Fibroblast of skin of left biceps (primary cell): ENCODE measurements around the gene SLC15A1.

Source experiments
- DNase-seq, 2 experiments: peaks; one replicate each; pipeline ENCODE4 v3.0.0-alpha.2; 2013; ENCODE audit warnings: low read depth in 2 of 2

Gene SLC15A1, protein sequence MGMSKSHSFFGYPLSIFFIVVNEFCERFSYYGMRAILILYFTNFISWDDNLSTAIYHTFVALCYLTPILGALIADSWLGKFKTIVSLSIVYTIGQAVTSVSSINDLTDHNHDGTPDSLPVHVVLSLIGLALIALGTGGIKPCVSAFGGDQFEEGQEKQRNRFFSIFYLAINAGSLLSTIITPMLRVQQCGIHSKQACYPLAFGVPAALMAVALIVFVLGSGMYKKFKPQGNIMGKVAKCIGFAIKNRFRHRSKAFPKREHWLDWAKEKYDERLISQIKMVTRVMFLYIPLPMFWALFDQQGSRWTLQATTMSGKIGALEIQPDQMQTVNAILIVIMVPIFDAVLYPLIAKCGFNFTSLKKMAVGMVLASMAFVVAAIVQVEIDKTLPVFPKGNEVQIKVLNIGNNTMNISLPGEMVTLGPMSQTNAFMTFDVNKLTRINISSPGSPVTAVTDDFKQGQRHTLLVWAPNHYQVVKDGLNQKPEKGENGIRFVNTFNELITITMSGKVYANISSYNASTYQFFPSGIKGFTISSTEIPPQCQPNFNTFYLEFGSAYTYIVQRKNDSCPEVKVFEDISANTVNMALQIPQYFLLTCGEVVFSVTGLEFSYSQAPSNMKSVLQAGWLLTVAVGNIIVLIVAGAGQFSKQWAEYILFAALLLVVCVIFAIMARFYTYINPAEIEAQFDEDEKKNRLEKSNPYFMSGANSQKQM

DNA sequence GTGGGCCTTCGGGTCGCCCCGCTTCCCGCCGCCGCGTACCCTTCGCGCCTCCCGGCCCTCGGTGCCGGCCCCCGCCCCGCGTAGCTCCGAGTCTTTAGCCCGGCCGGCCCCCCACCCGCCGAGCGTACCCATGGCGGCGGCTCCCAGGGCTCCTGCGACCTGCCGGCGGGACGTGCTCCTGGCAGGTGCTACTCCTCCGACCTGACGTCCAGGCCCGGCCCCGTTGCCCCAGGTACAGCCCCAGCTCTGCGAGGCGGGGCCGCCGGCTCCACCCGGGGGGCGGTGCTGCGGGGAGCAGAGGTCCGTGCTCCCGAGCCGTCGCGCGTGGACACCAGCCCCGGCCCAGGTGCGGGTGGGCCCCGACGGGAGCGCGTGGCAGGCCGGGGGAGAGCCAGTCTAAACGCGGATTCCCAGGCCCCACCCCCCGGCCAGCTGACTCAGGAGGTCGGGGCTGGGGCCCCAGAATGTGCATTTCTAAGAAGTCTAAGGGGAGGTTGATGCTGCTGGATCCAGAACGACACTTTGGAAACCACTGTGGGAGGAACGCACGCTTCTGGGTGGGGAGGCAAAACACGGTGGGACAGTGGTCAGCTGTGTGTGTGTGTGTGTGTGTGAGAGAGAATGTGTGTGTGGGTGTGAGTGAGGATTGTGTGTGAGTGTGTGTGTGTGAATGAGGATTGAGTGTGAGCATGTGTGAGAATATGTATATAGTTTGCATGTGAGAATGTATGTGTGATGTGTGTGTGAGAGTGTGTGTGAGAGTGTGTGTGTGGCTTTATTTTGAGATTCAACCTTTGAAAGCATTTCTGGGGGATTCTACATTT is at the start of gene SLC15A1:
TSS of gene SLC15A1 (minus strand) at position 206 of the 824 bp plus-strand sequence. CDS start at position 132, 74 bp downstream.
- DNase-seq: no peak

DNA sequence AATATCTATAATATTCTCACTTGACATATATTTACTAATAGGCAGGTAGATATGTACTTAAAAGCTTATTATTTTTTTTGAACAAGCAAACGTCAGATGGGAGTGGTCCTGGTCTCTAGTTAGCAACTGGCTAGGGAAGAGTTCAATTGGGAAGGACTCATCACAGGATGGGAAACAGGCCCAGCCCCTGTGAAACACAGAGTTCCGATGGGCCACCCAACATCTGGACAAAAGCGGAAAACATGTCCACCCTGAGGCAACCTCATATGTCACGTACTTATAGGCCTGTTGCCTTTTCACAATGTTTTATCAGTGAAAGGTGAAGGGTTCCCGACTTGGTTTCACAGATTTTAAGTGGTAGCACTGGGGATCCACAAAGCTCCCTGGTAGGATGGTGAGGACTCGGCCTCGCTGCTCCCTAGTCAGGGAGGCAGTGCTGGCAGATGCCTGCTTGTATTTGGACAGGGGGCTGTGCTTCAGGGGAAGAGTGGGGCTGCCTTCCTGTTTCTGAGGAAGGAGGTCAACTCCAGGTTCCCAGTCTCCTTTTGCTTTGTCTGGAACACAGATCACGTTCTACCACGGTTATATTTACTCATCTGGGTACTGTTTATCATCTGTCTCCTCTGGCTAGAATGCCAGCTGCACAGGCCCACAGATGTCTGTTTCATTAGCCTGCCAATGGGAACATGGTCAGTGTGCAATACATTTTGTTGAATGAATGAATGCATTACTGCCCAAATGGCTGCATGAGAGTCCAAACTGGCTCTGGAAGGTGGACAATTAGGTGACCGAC is 49.4 kb upstream of the SLC15A1 start:
- DNase-seq: no peak

DNA sequence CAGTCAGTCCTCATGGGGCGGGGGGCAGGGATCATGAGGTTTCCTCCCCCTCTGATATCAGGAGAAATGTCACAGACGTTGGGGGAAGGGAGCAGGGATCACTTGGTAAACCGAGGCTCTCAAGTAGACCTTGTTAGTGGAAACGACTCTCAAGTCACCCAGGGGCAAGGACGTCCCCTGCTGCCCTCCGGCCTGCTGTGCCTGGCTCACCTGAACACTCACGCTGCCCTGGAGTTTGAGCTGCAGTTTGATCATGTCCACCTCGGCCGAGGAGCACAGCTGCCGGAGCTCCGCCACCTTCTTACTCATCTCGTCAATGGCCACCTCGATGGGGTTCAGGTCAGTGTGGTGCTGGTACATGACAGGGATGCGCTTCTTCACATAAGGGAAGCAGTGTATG is 47.6 kb upstream of the SLC15A1 start:
- DNase-seq: no peak

DNA sequence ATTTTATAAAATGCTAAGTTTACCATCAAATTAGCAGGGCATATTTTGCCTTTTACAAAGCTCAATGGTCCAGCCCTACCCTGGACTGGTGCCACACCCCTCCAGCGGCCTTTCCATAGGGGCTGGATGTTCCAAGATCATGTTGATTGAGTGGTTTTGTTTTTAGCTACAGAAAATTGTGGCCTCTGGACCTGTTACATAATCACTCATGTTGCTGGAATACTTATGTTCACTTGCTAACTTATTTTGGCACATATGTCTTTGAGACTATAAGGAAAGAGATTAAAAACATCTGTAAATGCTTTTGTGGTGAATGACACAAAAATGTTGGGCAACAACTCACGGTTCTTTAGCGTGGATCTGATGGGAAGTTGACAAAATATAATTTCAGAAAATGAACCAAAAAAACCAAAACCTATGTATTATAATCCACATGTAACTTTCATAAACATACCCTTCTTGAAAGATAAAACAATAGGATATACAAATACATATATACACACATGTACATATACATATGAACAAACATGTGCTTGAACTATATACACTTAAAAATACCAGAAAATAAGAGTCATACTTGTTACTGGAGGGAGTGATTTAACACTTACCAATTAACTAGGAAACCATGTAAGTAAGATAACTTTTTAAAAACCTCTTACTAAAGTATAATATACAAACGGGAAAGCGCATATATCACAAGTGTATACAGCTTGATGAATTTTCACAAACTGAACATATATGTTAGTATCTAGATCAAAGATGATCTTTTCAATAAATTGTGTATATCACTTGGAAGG is 46.6 kb upstream of the SLC15A1 start:
- DNase-seq: peak; percentile 87 to 92

DNA sequence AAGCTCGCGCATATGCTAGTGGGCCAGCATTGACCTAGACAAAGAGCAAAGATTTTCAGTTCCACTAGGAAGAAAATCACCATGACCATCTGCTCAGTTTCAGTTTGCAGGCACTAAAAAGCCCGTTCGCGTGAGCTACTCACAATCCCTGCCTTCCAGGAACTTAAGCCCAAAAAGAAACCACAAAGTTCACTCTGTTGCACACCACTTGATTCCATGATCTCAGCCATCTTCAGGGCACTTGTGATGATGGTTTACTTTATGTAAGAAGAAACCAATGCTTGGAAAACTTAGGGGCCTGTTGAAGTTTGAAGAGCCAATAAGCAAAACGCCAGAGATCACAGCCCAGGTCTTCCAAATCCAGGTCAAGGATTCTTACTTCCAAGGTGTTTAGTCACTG is 45.0 kb upstream of the SLC15A1 start:
- no peak for DNase-seq

DNA sequence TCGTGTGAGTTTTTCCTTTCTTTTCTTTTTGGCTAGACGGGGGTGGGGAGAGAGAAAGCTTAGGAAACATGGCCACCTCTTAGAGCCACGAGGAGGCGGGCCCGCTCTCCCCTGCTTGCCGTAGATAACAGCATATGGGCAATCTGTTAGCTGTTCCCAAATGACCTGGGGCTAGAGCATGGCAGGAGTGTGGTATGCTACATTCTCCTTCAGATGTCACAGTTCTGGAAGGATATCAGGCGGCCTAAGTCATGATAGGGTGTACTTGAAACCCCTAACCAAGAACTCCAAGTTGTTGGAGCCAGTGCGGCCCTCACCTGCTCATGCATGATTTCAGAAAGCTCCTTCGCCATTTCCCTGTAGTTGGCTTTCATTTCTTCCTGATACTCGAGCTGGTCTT is 44.3 kb upstream of the SLC15A1 start:
- no peak for DNase-seq

DNA sequence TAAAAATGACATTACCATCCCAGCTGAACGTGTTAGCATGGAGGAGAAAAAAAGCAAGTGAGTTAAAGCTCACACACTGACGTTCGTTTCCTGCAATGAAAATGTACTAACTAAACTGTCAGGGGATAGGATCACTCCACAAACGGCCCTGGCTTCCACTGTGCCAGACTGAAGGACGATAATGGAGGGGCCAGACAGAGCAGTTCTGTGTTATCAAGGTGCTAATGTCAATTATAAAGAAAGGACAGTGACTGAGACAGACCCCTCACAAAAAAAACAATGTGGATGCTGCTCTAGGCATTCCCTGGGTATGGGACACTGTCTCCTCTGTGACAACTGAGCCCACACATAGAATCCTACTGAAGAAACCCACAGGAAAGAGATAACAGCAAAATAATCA is 43.7 kb upstream of the SLC15A1 start:
- DNase-seq: no peak

DNA sequence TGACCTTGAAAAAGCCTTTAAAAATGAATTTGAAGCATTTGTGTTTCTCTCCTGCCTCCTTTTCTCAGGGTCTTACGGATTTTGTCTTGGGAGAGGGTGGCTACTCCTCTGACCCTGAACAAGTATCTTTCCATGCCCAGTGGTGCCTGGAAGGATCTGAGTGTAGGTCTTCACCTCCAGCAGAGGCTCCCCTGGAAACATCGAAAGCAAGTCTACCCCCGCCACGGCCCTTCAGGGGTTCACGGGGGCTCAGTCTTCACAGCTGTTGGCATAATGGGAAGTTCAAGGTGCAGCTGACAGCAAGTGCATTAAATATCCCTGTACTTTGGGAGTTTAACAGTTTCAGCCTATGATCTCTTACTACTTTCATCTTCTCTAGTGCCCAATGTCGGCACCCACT is 42.7 kb upstream of the SLC15A1 start:
- DNase-seq: no peak

DNA sequence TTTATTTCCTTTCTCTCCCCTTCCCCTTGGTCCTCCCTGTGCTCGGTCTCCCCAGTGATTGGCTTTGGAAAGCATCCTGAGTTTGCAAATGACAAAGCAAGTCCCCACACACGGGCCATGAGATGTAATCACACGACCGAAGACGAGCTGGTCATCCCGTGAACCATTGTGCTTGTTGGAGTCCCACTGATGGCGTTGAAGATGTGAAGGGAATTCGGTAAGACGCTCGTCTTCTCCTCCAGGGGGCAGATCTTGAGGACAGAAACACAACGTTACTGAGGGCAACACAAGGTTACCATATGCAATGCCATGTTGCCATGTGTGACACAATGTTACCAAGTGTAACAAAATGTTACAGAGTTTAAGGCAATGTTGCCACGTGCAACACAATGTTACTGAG is 42.0 kb upstream of the SLC15A1 start:
- no peak for DNase-seq

DNA sequence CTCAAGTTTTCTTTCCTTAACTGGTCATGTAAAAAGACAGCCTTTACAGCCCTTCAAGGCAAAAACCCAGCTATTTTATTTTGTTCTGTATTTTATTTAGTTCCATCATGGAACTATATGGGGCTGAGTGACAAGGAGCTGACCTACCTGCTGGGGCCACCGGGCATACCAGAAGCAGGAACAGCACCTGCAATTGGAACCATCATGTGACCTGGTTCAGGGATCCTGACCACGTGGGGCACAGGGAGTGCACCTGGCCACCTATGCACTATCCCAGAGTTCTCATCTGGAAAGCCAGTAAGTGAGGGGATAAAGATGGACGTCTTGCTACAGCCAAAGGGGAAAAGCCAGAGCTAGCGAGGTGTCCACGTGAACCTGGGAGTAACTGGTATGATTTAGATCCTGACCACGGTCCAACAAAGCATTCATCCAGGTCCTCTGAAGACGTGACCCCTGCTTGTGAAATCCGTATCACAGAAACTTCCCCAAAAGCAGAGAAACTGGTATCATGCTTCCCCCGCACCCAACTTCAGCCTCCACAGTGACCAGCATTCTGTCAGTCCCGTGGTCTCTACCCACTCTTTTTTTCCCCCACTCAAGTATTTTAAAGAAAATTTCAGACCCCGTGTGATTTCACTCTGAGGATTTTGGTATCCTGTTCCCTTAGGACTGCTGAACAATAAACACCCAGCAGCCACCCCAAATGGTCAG is 40.5 kb upstream of the SLC15A1 start:
- DNase-seq: no peak

DNA sequence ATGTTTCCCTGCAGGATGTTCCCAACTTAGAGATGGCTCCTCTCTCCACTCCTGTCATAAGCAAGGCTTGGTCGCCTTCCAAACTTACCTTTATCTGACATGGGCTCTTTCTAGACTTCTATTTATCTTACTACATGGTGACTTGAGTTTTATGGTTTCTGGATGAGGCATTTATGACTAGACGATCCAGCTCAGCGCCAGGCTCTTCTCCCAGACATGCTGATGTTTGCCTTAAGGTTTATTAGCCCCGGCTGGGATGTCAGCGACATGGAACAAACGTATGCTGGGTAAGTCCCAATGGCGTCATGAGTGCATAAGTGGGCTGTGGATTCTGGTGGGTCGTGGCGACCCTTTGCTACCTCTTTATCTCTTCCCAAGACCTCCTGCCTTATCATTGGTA is 39.8 kb upstream of the SLC15A1 start:
- DNase-seq: no peak

DNA sequence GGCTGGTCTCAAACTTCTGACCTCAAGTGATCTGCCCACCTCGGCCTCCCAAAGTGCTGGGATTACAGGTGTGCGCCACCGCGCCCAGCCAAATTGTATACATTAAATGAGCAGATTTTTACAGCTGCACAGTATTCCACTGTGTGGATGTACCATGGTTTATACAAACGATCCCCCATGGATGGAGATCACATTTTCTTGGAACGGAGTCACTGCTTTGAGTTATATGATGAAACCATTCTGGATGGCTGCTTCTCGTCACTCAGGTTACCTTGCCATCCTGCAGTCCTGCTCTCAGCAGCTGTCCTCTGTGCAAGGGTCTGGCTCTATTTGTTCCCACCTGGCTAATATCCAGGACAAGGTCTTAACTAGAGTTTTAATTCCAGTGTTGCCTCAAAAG is 39.1 kb upstream of the SLC15A1 start:
- no peak for DNase-seq

DNA sequence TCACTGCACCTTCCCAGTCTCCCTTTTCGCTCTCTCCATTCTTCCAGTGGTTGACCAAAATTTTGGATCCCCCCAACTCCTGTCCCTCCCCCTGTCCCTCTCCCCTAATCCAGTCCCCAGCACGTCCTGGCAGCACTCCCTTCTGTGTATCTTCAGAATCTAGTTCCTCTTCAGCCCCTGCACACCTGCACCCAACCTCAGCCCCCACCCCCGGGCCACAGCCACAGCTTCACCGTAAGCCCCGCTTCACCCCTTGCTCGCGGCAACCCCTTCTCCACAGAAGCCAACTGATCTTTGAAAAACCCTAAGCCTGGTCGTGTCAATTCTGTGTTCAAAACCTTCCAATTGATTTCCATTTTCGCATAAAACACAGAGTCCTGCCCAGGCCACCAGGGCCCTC is 35.5 kb upstream of the SLC15A1 start:
- no peak for DNase-seq

DNA sequence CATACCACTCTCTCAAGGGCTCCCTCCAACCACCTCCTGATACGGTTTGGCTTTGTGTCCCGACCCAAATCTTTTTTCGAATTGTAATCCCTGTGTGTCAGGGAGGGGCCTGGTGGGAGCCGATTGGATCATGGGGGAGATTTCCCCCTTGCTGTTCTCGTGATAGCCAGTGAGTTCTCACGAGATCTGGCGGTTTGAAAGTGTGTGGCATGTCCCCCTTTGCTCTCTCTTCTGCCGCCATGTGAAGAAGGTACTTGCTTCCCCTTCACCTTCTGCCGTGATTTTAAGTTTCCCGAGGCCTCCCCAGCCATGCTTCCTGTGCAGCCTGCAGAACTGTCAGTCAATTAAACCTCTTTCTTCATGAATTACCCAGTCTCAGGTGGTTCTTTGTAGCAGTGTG is 34.7 kb upstream of the SLC15A1 start:
- no peak for DNase-seq

DNA sequence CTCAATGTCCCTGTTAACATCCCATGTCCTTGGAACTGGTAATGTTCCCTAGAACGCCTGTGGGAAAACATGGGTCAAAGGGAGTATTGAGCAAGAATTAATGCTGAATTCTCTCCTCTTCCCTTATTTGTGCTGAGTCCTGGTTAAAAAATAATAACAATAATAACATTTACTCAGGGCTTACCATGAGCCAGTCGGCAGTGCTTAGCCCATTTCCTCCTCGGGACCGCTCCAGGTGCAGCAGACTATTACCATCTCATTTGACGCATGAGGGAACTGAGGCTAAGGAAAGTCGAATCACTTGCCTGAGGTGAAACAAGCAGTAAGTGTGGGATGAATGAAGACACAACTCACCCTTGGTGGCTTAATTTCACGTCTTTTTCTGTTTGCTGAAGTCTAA is 33.6 kb upstream of the SLC15A1 start:
- DNase-seq: no peak

DNA sequence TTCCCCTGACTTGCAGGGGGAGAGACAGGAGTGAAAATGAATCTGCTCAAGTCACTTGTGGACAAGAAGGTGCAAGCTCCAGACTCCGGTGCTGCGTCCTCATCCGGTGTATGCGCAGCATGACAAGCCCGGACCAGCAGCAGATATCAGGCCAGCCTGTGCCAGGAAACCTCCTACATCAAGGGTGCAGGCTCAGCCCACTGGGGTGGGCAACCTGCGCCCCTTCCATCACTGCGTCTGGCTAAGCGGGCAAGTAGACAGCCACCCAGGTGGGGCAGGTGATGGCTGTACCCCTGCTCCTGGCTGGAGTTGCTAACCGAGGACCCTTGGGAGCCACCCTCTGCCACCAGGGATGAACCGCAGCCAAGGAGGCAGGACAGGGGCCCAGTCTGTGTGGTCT is 32.9 kb upstream of the SLC15A1 start:
- no peak for DNase-seq

DNA sequence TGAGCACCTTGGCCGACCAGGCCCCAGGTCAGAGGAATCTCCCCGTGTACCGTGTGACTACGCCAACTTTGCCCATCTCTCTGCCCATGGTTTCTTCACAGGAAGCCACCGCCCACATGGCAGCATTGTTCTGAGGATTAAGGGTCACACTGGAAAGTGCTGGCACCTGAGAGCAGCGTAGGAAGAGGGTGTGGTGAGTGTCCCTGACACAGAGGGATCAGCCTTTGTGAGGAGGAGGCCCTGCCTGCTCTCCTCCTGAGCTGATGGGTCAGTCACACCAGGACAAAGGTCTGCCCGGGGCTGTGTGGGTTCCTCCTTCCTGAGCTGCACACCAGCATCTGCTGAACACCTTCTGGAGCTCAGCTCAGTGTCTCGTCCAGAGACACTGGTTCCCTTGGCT is 32.2 kb upstream of the SLC15A1 start:
- DNase-seq: no peak

DNA sequence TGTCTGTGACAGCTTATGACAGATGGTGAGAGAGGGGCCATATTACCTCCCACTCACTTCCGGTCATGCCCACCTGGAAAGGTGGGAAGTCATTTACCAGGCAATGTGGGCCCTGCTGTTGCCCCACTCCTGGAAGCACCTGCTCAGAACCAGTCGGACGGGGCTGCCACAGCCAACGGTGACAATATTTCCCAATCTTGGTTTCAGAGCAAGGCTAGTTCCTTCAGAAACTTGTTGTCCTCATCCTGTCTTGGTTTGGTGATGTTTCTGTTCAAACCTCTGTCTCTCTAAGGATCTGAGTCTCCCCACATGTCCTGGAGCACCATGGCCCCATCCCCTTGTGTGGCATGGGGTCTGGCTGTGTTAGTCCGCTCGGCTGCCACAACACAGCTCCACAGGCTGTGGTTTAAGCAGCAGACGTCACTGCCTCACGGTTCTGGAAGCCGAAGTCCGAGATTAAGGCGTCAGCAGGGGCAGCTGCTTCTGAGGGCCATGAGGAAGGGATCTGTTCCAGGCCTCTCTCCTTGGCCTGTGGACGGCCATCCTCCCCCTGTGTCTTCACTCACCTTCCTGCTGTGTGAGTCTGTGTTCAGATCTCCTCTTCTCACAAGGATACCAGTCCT is 31.5 kb upstream of the SLC15A1 start:
- no peak for DNase-seq

DNA sequence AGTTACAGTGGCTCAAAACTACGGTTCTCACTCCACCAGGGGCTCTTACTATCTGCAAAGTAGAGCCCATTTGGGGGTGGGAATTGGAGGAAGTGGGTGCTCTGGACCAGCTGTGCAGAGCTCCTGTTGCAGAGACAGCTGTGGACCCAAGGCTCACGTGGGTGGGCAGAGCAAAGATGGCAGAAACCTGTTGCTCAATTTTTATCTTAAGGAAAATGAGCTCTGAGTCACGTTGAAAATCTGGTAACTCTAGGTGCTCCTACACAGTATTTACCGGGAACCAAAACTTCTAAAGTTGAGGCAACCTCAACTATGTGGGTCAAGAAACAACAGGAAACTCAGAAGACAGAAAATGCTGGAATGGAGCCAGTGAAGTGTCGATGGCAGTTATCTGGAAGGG is 30.2 kb upstream of the SLC15A1 start:
- DNase-seq: no peak

DNA sequence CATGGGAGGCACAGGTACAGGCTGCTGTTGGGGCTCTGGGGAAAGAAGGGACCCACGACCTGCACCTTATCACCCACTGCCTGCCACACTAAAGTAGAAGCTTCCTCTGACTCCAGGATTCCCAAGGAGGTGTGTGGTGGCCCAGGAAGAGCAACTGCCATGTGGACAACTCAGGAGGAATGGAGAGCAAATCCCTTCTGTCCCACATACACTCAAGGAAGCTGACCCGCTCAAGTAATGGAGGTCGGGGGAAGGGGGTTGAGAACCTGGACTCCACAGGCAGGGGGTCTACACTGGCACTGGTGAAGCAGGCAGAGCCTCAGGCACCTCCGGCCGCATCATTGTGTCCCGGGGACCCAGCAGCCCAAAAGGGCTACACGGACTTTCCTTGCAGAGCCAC is 29.4 kb upstream of the SLC15A1 start:
- no peak for DNase-seq
